AG08396 (cell line): Measurements from ENCODE around the gene PCDHGC5.

ENCODE experiments used
- DNase-seq: peaks from one replicate; pipeline ENCODE4 v3.0.0; 2012; ENCODE audit warnings: low spot score, mixed read lengths

The PCDHGC5 gene

GRCh38 chr5:141529873-141530272 is 41.0 kb downstream of the PCDHGC5 start:
- DNase-seq = no peak

DNA sequence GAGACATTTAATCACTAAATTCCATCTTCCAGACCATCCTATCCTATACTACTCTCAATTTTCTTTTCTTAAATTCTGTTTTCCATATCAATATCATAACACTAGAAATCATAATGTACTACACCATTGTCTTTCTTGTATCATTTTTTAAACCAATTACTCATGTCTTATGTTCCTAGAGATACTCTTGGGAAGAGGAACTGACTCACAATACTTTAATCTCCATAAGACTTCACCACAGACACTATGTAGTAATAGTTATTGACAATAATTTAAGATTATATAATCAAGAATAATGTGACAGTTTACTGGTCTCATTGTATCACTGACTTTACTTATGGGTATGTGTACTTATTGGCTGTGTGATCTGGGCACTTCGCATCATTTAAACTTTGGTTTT is 43.8 kb downstream of the PCDHGC5 start:
- no peak for DNase-seq

- DNase-seq = no peak
Observed at GRCh38 chr5:141533897-141534296, 45.0 kb downstream of the PCDHGC5 start.

GRCh38 chr5:141534492-141535213 is 45.8 kb downstream of the PCDHGC5 start:
- no peak for DNase-seq
